Activated CD8-positive, alpha-beta T cell treated with anti-CD3 and anti-CD28 coated beads for 36 hours (primary cell): Measurements from ENCODE around the gene ANKRD18A. TPM values are rescaled to one million over a fixed set of nuclear protein-coding genes. Genes with fewer than 3 reads are reported as not detected.

Experiments
- ATAC-seq: fragments of 200-7000 bp; cut with Tn5 transposase; one replicate; pipeline ENCODE4 v1.10.0; 2021; ENCODE audit warnings: mild to moderate bottlenecking, moderate library complexity
- CTCF ChIA-PET: fragments of 350-600 bp; sonication (Branson Sonifier 250); formaldehyde crosslinking; loops from one replicate; lab custom pipeline; 2021; ENCODE audit warnings: antibody characterized with exemption; lab: Charles Lee
- POLR2A ChIA-PET: fragments of 350-600 bp; sonication (Branson Sonifier 250); formaldehyde crosslinking; loops from one replicate; lab custom pipeline; 2021; ENCODE audit warnings: antibody characterized with exemption; lab: Charles Lee
- DNase-seq: peaks from one replicate; pipeline ENCODE4 v3.0.0-alpha.2; 2020
- H3K27ac Mint-ChIP-seq: one replicate; pipeline ENCODE4 v1.8.0; 2021; ENCODE audit warnings: mild to moderate bottlenecking, mixed read lengths
- H3K27me3 Mint-ChIP-seq: one replicate; pipeline ENCODE4 v1.8.0; 2021; ENCODE audit warnings: mixed read lengths
- H3K36me3 Mint-ChIP-seq: one replicate; pipeline ENCODE4 v1.8.0; 2021; ENCODE audit warnings: low read depth, mixed read lengths
- H3K4me1 Mint-ChIP-seq: one replicate; pipeline ENCODE4 v1.8.0; 2021; ENCODE audit warnings: low read depth, mixed read lengths
- H3K4me3 Mint-ChIP-seq: one replicate; pipeline ENCODE4 v1.8.0; 2021; ENCODE audit warnings: mild to moderate bottlenecking, moderate library complexity, mixed read lengths
- H3K9me3 Mint-ChIP-seq: one replicate; pipeline ENCODE4 v1.8.0; 2021; ENCODE audit warnings: mixed read lengths
- intact Hi-C: fragments of 100-400 bp; cut with micrococcal nuclease; formaldehyde crosslinking; loops from one replicate; pipeline ENCODE4 v1.10.0; 2022
- total RNA-seq, 2 experiments: library from RNA; stranded (reverse); gene quantifications; one replicate each; pipeline ENCODE4 v1.2.3, GENCODE V29; 2021
- TF ChIP-seq, protein P1 (sequence below): fragments of 200-600 bp; IDR thresholded peaks from one replicate; pipeline ENCODE4 v1.8.0; 2022; ENCODE audit warnings: antibody characterized with exemption, mild to moderate bottlenecking

Gene ANKRD18A
- total RNA-seq, 2 experiments from 2014 or later, result 0.85 to 2.3 TPM

- DNase-seq, result no peak
- Mint-ChIP-seq H3K27ac (no peak overlapping the region), H3K9me3 (no peaks in the 10 kb centered on the region), H3K36me3 (no peaks in the 10 kb centered on the region), H3K4me1 (no peaks in the 10 kb centered on the region), H3K4me3 (no peak overlapping the region), H3K27me3 (peaks cover 7% of the 10 kb centered on the region)
- no peak for ATAC-seq
- TF ChIP-seq, protein P1, sequence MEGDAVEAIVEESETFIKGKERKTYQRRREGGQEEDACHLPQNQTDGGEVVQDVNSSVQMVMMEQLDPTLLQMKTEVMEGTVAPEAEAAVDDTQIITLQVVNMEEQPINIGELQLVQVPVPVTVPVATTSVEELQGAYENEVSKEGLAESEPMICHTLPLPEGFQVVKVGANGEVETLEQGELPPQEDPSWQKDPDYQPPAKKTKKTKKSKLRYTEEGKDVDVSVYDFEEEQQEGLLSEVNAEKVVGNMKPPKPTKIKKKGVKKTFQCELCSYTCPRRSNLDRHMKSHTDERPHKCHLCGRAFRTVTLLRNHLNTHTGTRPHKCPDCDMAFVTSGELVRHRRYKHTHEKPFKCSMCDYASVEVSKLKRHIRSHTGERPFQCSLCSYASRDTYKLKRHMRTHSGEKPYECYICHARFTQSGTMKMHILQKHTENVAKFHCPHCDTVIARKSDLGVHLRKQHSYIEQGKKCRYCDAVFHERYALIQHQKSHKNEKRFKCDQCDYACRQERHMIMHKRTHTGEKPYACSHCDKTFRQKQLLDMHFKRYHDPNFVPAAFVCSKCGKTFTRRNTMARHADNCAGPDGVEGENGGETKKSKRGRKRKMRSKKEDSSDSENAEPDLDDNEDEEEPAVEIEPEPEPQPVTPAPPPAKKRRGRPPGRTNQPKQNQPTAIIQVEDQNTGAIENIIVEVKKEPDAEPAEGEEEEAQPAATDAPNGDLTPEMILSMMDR, result no peak
- ChIA-PET CTCF (no interaction called here), POLR2A (no interaction called here)
- intact Hi-C loops, result loop anchor here (10.0 kb wide), 1 partner anchor 55 kb away; no protein-coding TSS in a partner anchor
Observed at GRCh38 chr9:38649731-38650363, 29.5 kb upstream of the ANKRD18A start.

- CTCF ChIA-PET, result no interaction called here
- Mint-ChIP-seq H3K36me3 (no peaks in the 10 kb centered on the region), H3K27me3 (peaks cover 9% of the 10 kb centered on the region), H3K4me3 (no peak overlapping the region), H3K9me3 (no peaks in the 10 kb centered on the region), H3K27ac (no peak overlapping the region), H3K4me1 (no peaks in the 10 kb centered on the region)
- no peak for ATAC-seq
- TF ChIP-seq, protein P1, result no peak
- intact Hi-C loops, result no loop called here
- POLR2A ChIA-PET, result no interaction called here
- DNase-seq, result no peak
Observed at GRCh38 chr9:38644601-38645000, 24.2 kb upstream of the ANKRD18A start.

GRCh38 chr9:38643815-38644173 lies 23.4 kb upstream of the ANKRD18A start:
- Mint-ChIP-seq H3K4me3 (no peak overlapping the region), H3K27ac (no peak overlapping the region), H3K4me1 (no peaks in the 10 kb centered on the region), H3K9me3 (no peaks in the 10 kb centered on the region), H3K36me3 (no peaks in the 10 kb centered on the region), H3K27me3 (peaks cover 14% of the 10 kb centered on the region)
- ATAC-seq (no peak), DNase-seq (no peak)
- intact Hi-C loops, result no loop called here
- TF ChIP-seq, protein P1, result no peak
- POLR2A ChIA-PET, result no interaction called here
- CTCF ChIA-PET, result no interaction called here

DNA sequence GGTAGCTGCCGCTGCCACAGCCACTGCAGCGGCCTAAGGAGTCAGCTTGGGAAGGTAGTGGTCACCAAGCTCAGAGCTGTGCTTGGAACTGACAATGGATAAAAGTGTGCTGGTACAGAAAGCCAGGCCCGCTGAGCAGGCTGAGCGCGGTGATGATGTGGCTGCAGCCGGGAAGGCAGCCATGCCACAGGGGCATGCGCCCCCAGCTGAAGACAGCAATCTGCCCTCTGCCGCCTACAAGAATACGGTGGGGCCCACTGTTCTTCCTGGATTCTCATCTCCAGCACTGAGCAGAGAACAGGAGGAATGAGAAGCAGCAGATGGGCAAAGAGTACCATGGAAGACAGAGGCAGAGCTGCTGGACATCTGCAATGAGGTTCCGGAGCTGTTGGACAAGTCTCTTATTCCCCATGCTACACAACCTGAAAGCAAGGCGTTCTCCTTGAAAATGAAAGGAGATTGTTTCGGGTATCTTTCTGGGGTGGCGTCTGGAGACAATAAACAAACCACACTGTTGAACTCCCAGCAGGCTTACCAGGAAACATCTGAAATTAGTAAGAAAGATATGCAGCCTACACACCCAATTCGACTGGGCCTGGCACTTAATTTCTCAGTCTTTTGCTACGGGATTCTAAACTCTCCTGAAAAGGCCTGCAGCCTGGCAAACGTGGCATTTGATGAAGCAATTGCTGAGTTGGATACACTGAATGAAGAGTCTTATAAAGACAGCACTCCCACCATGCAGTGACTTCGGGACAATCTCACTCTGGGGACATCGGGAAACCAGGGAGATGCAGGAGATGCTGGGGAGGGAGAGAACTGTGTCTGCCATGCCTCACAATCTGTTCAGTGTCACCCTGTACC lies 22.8 kb upstream of the ANKRD18A start:
- Mint-ChIP-seq H3K9me3 (no peaks in the 10 kb centered on the region), H3K4me3 (no peak overlapping the region), H3K27me3 (peaks cover 15% of the 10 kb centered on the region), H3K36me3 (no peaks in the 10 kb centered on the region), H3K27ac (no peak overlapping the region), H3K4me1 (no peaks in the 10 kb centered on the region)
- intact Hi-C loops, result no loop called here
- TF ChIP-seq, protein P1, result no peak
- DNase-seq (no peak), ATAC-seq (no peak)
- POLR2A ChIA-PET, result no interaction called here
- CTCF ChIA-PET, result interaction anchor here (1.1 to 1.5 kb wide), 2 partner anchors 20 to 22 kb away, joined by 3 read pairs; no protein-coding TSS in a partner anchor
